Measurements from ENCODE around the gene RNF25. TPM values are rescaled to one million over a fixed set of nuclear protein-coding genes. Genes with fewer than 3 reads are reported as not detected.

Gene RNF25
- total RNA-seq (2013), result 29.5 TPM
- polyA plus RNA-seq (10 to 100 TPM; 10.7 to 20.3 (median 12.9) TPM), polyA minus RNA-seq (25.2 and 36.9 TPM in 2 replicates), total RNA-seq (2.1 to 9.8 (median 5.1) reads per million in 11 experiments)

- H3K27me3 ChIP-seq (ENCODE audit: control insufficient read depth in 2 of 2, insufficient read depth in 2 of 2, low read length in 2 of 2), result no peaks in the 10 kb centered on the region
- peak within 1 kb of the TSS; percentile 76 for H3K9ac ChIP-seq (ENCODE audit: insufficient read depth, low read length, poor library complexity, severe bottlenecking)
- TF ChIP-seq CTCF (IDR thresholded peaks at IDR 0.05), result no peak
- Mint-ChIP-seq H3K4me1 (peaks cover 22% of the 10 kb centered on the region), H3K4me3 (peak within 1 kb of the TSS; percentile 96 to 99), H3K36me3 (peaks cover 16 to 21% of the 10 kb centered on the region in 2 donors), H3K27ac (peak within 1 kb of the TSS; percentile 86 to 97 (median 90)), H3K27me3 (ENCODE audit: low read depth in 3 of 3) (no peaks in the 10 kb centered on the region), H3K9me3 (no peaks in the 10 kb centered on the region)
- peaks cover 14 to 21% of the 10 kb centered on the region in 2 donors for H3K36me3 ChIP-seq (replicated peaks in 1 of 2; ENCODE audit: control insufficient read depth in 1 of 2, insufficient read depth in 2 of 2, low read length in 2 of 2)
- WGBS (ENCODE audit: insufficient coverage), result under 1% methylated on average over 41 of the region's 49 CpGs
- intact Hi-C loops (cut with micrococcal nuclease), result loop anchor here in 1 of 2 donors (10.0 kb wide), 1 partner anchor 267 kb away; no protein-coding TSS in a partner anchor
- peak; percentile 54 to 75 (median 68) for DNase-seq
- peaks cover 24% of the 10 kb centered on the region for H3K79me2 ChIP-seq (ENCODE audit: insufficient read depth, low read length)
- H3K9me3 ChIP-seq (replicated peaks in 1 of 2; ENCODE audit: control insufficient read depth in 1 of 2, insufficient read depth in 1 of 2, low read length in 2 of 2), result no peaks in the 10 kb centered on the region
- peaks cover 16 to 20% of the 10 kb centered on the region in 2 donors for H3K4me1 ChIP-seq (ENCODE audit: control insufficient read depth in 1 of 2, insufficient read depth in 2 of 2, low read length in 2 of 2)
- H2AFZ ChIP-seq (ENCODE audit: insufficient read depth, low read depth, low read length, poor library complexity, severe bottlenecking), result peak within 1 kb of the TSS; percentile 98
- peak within 1 kb of the TSS; percentile 55 to 98 (median 62) for H3K4me3 ChIP-seq (replicated peaks in 1 of 3; ENCODE audit: low read depth in 2 of 3, low read length in 3 of 3)
- H4K20me1 ChIP-seq (ENCODE audit: insufficient read depth, low read length), result no peaks in the 10 kb centered on the region
- H3K27ac ChIP-seq (ENCODE audit: low read depth in 1 of 2, low read length in 2 of 2), result peak within 1 kb of the TSS; percentile 27 to 81
- peak within 1 kb of the TSS; percentile 91 for H3K4me2 ChIP-seq (replicated peaks; ENCODE audit: extremely low read depth, low read length, poor library complexity, severe bottlenecking)
Measured at GRCh38 chr2:218671654-218672566, at the start of gene RNF25, which contains the start of gene STK36. Gene RNF25, minus strand, starts transcription at chr2:218672002. Its CDS starts 32 bp downstream, at chr2:218671970. Gene STK36, plus strand, starts transcription at chr2:218672086. Its CDS starts 744 bp downstream, at chr2:218672830.

GRCh38 chr2:218721488-218721887 lies 49.7 kb upstream of the RNF25 start:
- intact Hi-C loops (cut with micrococcal nuclease), result no loop called here
- Mint-ChIP-seq H3K36me3 (peaks cover 33 to 52% of the 10 kb centered on the region in 2 donors), H3K9me3 (peaks cover 5 to 15% (median 12%) of the 10 kb centered on the region in 7 donors), H3K27me3 (ENCODE audit: low read depth in 3 of 3) (peaks cover 0 to 2% (median 0%) of the 10 kb centered on the region in 3 donors), H3K4me1 (peaks cover 51% of the 10 kb centered on the region), H3K27ac (peak overlapping the region in 1 of 7 donors; percentile 52), H3K4me3 (no peak overlapping the region)
- H3K4me1 ChIP-seq (ENCODE audit: control insufficient read depth in 1 of 2, insufficient read depth in 2 of 2, low read length in 2 of 2), result peaks cover 32 to 40% of the 10 kb centered on the region in 2 donors
- no peaks in the 10 kb centered on the region for H3K27me3 ChIP-seq (ENCODE audit: control insufficient read depth in 2 of 2, insufficient read depth in 2 of 2, low read length in 2 of 2)
- no peak for TF ChIP-seq CTCF (IDR thresholded peaks at IDR 0.05)
- peaks cover 94% of the 10 kb centered on the region for H3K79me2 ChIP-seq (ENCODE audit: insufficient read depth, low read length)
- no peak overlapping the region for H3K4me2 ChIP-seq (replicated peaks; ENCODE audit: extremely low read depth, low read length, poor library complexity, severe bottlenecking)
- peaks cover 12 to 14% of the 10 kb centered on the region in 2 donors for H3K9me3 ChIP-seq (replicated peaks in 1 of 2; ENCODE audit: control insufficient read depth in 1 of 2, insufficient read depth in 1 of 2, low read length in 2 of 2)
- H3K4me3 ChIP-seq (replicated peaks in 1 of 3; ENCODE audit: low read depth in 2 of 3, low read length in 3 of 3), result no peak overlapping the region
- no peak overlapping the region for H3K9ac ChIP-seq (ENCODE audit: insufficient read depth, low read length, poor library complexity, severe bottlenecking)
- H3K36me3 ChIP-seq (replicated peaks in 1 of 2; ENCODE audit: control insufficient read depth in 1 of 2, insufficient read depth in 2 of 2, low read length in 2 of 2), result peaks cover 8 to 45% of the 10 kb centered on the region in 2 donors
- no peak overlapping the region for H3K27ac ChIP-seq (ENCODE audit: low read depth in 1 of 2, low read length in 2 of 2)
- no peak for DNase-seq
- no peak overlapping the region for H2AFZ ChIP-seq (ENCODE audit: insufficient read depth, low read depth, low read length, poor library complexity, severe bottlenecking)
- peaks cover 6% of the 10 kb centered on the region for H4K20me1 ChIP-seq (ENCODE audit: insufficient read depth, low read length)

Data from CD14-positive monocyte (primary cell).